Endothelial cell of umbilical vein (primary cell): ENCODE data around the gene SLC38A4. TPM values are rescaled to one million over a fixed set of nuclear protein-coding genes. Genes with fewer than 3 reads are reported as not detected.

Experiments
- BruUV-seq: library from RNA; stranded (reverse); fragments of 400-500 nt; replicated peaks from 2 replicates; lab custom pipeline; 2021; lab: Mats Ljungman, UMichigan
- CTCF ChIA-PET: fragments of 300-600, 350-600 bp; sonication (Branson Sonifier 250); formaldehyde crosslinking; loops from one replicate; lab custom pipeline; 2021; ENCODE audit warnings: antibody characterized with exemption, inconsistent platforms; lab: Charles Lee
- POLR2A ChIA-PET: fragments of 300-600, 350-600 bp; sonication (Branson Sonifier 250); formaldehyde crosslinking; loops from one replicate; lab custom pipeline; 2021; ENCODE audit warnings: antibody characterized with exemption, inconsistent platforms; lab: Charles Lee
- DNase-seq: peaks from one replicate; pipeline ENCODE4 v3.0.0-alpha.2; 2011; ENCODE audit warnings: low read depth, low spot score
- FAIRE-seq: peaks from 2 replicates; lab custom pipeline; 2011; peaks lifted over from hg19 to GRCh38; lab: Jason Lieb, UNC
- H2AFZ ChIP-seq: 2 replicates; pipeline ENCODE4 v1.6.0; 2012; ENCODE audit warnings: low read depth, low read length, control low read depth, inconsistent platforms
- H3K27ac ChIP-seq: 2 replicates; pipeline ENCODE4 v1.5.1; 2011; ENCODE audit warnings: low read depth, mild to moderate bottlenecking, control low read depth, low read length, moderate library complexity; ENCODE audit not compliant: insufficient read depth
- H3K27me3 ChIP-seq, 2 experiments: 2 replicates each; pipeline versions ENCODE4 v1.6.0 to v1.6.1; 2011; ENCODE audit warnings: low read length in 2 of 2, mixed read lengths in 1 of 2; ENCODE audit not compliant: control insufficient read depth in 2 of 2, insufficient read depth in 2 of 2
- H3K36me3 ChIP-seq, 2 experiments: 2 replicates in 1 of 2; 3 replicates in 1 of 2; pipeline ENCODE4 v1.5.1; 2011; ENCODE audit warnings: low read length in 2 of 2, mild to moderate bottlenecking in 1 of 2, moderate library complexity in 1 of 2; ENCODE audit not compliant: control insufficient read depth in 2 of 2, insufficient read depth in 2 of 2; ENCODE audit errors: extremely low read depth in 1 of 2
- H3K4me1 ChIP-seq: 3 replicates; pipeline ENCODE4 v1.5.1; 2011; ENCODE audit warnings: mild to moderate bottlenecking, low read length; ENCODE audit not compliant: control insufficient read depth, insufficient read depth; ENCODE audit errors: extremely low read depth
- H3K4me2 ChIP-seq: 2 replicates; pipeline ENCODE4 v1.6.1; 2011; ENCODE audit warnings: low read length, control low read depth, mixed read lengths; ENCODE audit not compliant: insufficient read depth
- H3K4me3 ChIP-seq, 3 experiments: fragments of 200-600 bp in 1 of 3; sonication (generic), shearing (Covaris generic) in 1 of 3; replicated peaks in 1 of 3; 2 replicates each; pipeline ENCODE4 v1.5.1; 2011 to 2016; ENCODE audit warnings: control low read depth in 3 of 3, low read length in 3 of 3, mild to moderate bottlenecking in 2 of 3, inconsistent platforms in 1 of 3, low read depth in 1 of 3, moderate library complexity in 1 of 3; ENCODE audit not compliant: insufficient read depth in 1 of 3
- H3K79me2 ChIP-seq: 2 replicates; pipeline ENCODE4 v1.6.0; 2012; ENCODE audit warnings: low read length, inconsistent platforms; ENCODE audit not compliant: control insufficient read depth, insufficient read depth
- H3K9ac ChIP-seq: replicated peaks from 2 replicates; pipeline ENCODE3; 2011; ENCODE audit warnings: low read length, control low read depth; ENCODE audit not compliant: insufficient read depth; ENCODE audit errors: extremely low read depth
- H3K9me1 ChIP-seq: replicated peaks from 3 replicates; pipeline ENCODE4 v1.6.0; 2011; ENCODE audit warnings: mild to moderate bottlenecking, low read length; ENCODE audit not compliant: control insufficient read depth, insufficient read depth; ENCODE audit errors: extremely low read depth
- H3K9me3 ChIP-seq: replicated peaks from 2 replicates; pipeline ENCODE4 v1.5.1; 2012; ENCODE audit warnings: low read length, inconsistent platforms; ENCODE audit not compliant: control insufficient read depth, insufficient read depth
- H4K20me1 ChIP-seq: replicated peaks from 2 replicates; pipeline ENCODE3; 2011; ENCODE audit warnings: mild to moderate bottlenecking, low read length; ENCODE audit not compliant: control insufficient read depth, insufficient read depth; ENCODE audit errors: extremely low read depth
- GATA2 ChIP-seq: IDR thresholded peaks from 2 replicates; pipeline ENCODE4 v1.7.0; 2011; ENCODE audit warnings: low read depth, mild to moderate bottlenecking, moderate library complexity, mixed read lengths, low read length; ENCODE audit not compliant: insufficient read length, insufficient read depth
- MYC ChIP-seq: IDR thresholded peaks from one replicate; pipeline ENCODE4 v1.6.1; 2011; ENCODE audit warnings: mild to moderate bottlenecking, low read depth, low read length
- POLR2A ChIP-seq: IDR thresholded peaks from 2 replicates; pipeline ENCODE4 v1.6.1; 2012; ENCODE audit warnings: low read depth, mild to moderate bottlenecking, control low read depth, low read length
- POLR2AphosphoS5 ChIP-seq: IDR thresholded peaks from 2 replicates; pipeline ENCODE4 v1.6.1; 2012; ENCODE audit warnings: low read depth, mild to moderate bottlenecking, control low read depth, low read length, moderate library complexity; ENCODE audit not compliant: insufficient read depth
- dilution Hi-C: fragments of 300-500 bp; cut with MboI; formaldehyde crosslinking; loops from one replicate; pipeline ENCODE4 v1.15.0; 2019; ENCODE audit warnings: low sequenced_read_pairs; ENCODE audit not compliant: extremely low pct_ligation_motif_present
- intact Hi-C: fragments of 100-400 bp; cut with micrococcal nuclease; formaldehyde crosslinking; loops from one replicate; pipeline ENCODE4 v1.10.0; 2022
- polyA plus RNA-seq, 4 experiments: library from polyadenylated mRNA; depleted of rRNA in 3 of 4; stranded (reverse) in 3 of 4; unstranded in 1 of 4; fragments of >200 nt; gene quantifications; 2 replicates each; pipeline versions ENCODE4 v1.2.1 to v1.2.3, GENCODE V29; 2011 to 2012; ENCODE audit warnings: missing spikeins in 1 of 4
- total RNA-seq: library from RNA; stranded (reverse); gene quantifications from 2 replicates; pipeline ENCODE4 v1.2.3, GENCODE V29; 2021

The SLC38A4 gene
- total and polyA plus RNA-seq, 2 donors (not counting 3 experiments of a cell fraction or from before 2014, with no cell fraction given) = 0.36 to 0.66 TPM

GRCh38 chr12:46763230-46763629 lies 62.6 kb downstream of the SLC38A4 start:
- H4K20me1 ChIP-seq = no peaks in the 10 kb centered on the region
- H3K27ac ChIP-seq = no peak overlapping the region
- H3K27me3 ChIP-seq = no peaks in the 10 kb centered on the region
- no peaks in the 10 kb centered on the region for H3K79me2 ChIP-seq
- dilution Hi-C loops = no loop called here
- H3K9me3 ChIP-seq = no peaks in the 10 kb centered on the region
- no peak overlapping the region for H2AFZ ChIP-seq
- no peak overlapping the region for H3K9ac ChIP-seq
- TF ChIP-seq MYC (no peak), GATA2 (no peak), POLR2A (no peak)
- no peaks in the 10 kb centered on the region for H3K36me3 ChIP-seq
- no peak for DNase-seq
- no peaks in the 10 kb centered on the region for H3K9me1 ChIP-seq
- intact Hi-C loops = no loop called here
- no peak overlapping the region for H3K4me2 ChIP-seq
- ChIA-PET CTCF (no interaction called here), POLR2A (no interaction called here)
- BruUV-seq = no TSS peak
- FAIRE-seq = no peak
- no peaks in the 10 kb centered on the region for H3K4me1 ChIP-seq
- H3K4me3 ChIP-seq = no peak overlapping the region

DNA sequence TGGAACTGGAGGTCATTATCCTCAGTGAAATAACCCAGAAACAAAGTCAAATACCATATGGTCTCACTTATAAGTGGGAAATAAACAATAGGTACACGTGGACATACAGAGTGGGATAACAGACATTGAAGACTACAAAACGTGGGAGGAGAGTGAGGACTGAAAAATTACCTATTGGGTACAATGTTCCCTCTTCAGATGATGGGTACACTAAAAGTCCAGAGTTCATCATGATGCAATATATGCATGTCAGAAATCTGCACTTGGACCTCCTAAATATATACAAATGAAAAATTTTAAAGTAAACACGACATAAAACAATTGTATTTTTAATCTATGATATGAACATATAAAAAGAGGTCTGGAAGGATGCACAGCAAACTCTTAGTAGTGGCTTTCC lies 71.2 kb downstream of the SLC38A4 start:
- H3K79me2 ChIP-seq = no peaks in the 10 kb centered on the region
- FAIRE-seq (no peak), DNase-seq (no peak)
- CTCF ChIA-PET = no interaction called here
- no peak overlapping the region for H2AFZ ChIP-seq
- H4K20me1 ChIP-seq = no peaks in the 10 kb centered on the region
- no peaks in the 10 kb centered on the region for H3K36me3 ChIP-seq
- intact Hi-C loops (no loop called here), dilution Hi-C loops (no loop called here)
- H3K4me3 ChIP-seq = no peak overlapping the region
- POLR2A ChIA-PET = no interaction called here
- H3K9me1 ChIP-seq = no peaks in the 10 kb centered on the region
- H3K9me3 ChIP-seq = no peaks in the 10 kb centered on the region
- H3K27ac ChIP-seq = no peak overlapping the region
- no peak for TF ChIP-seq MYC
- TF ChIP-seq GATA2 = no peak
- TF ChIP-seq POLR2AphosphoS5 = no peak
- no peak overlapping the region for H3K9ac ChIP-seq
- H3K4me1 ChIP-seq = no peaks in the 10 kb centered on the region
- H3K27me3 ChIP-seq = no peaks in the 10 kb centered on the region
- H3K4me2 ChIP-seq = no peak overlapping the region
- BruUV-seq = no TSS peak
